PFSK-1 (cell line): ENCODE results near the gene SSX2IP.

Experiments
- FOXP2 ChIP-seq: optimal IDR thresholded peaks from 2 replicates; pipeline ENCODE3; 2011; ENCODE audit warnings: borderline replicate concordance, control low read depth, inconsistent platforms; ENCODE audit not compliant: insufficient read depth; ENCODE audit errors: extremely low read length, extremely low read depth
- POLR2AphosphoS5 ChIP-seq: IDR thresholded peaks from 2 replicates; pipeline ENCODE4 v1.6.1; 2012; ENCODE audit warnings: low read depth, mild to moderate bottlenecking, control low read depth, low read length, moderate library complexity
- REST ChIP-seq, 2 experiments: IDR thresholded peaks; 2 replicates each; pipeline versions ENCODE4 v1.6.1 to v1.8.0; 2011 to 2012; ENCODE audit warnings: low read depth in 2 of 2, low read length in 2 of 2, control low read depth in 1 of 2, inconsistent platforms in 1 of 2, mild to moderate bottlenecking in 1 of 2, moderate library complexity in 1 of 2; ENCODE audit not compliant: insufficient read depth in 1 of 2
- SIN3A ChIP-seq: IDR thresholded peaks from 2 replicates; pipeline ENCODE4 v1.6.1; 2012; ENCODE audit warnings: mild to moderate bottlenecking, low read length, moderate library complexity, borderline replicate concordance; ENCODE audit not compliant: insufficient read depth
- TAF1 ChIP-seq: IDR thresholded peaks from 2 replicates; pipeline ENCODE4 v1.6.1; 2012; ENCODE audit warnings: low read length, control low read depth, borderline replicate concordance; ENCODE audit not compliant: insufficient read depth

Gene SSX2IP

GRCh38 chr1:84736445-84736844 lies 46.2 kb upstream of the SSX2IP start:
- TF ChIP-seq POLR2AphosphoS5 (no peak), SIN3A (no peak), TAF1 (no peak), FOXP2 (no peak), REST (IDR thresholded peaks at IDR 0.05; ENCODE audit: insufficient read depth in 1 of 2, low read depth in 2 of 2, low read length in 2 of 2) (no peak)

DNA sequence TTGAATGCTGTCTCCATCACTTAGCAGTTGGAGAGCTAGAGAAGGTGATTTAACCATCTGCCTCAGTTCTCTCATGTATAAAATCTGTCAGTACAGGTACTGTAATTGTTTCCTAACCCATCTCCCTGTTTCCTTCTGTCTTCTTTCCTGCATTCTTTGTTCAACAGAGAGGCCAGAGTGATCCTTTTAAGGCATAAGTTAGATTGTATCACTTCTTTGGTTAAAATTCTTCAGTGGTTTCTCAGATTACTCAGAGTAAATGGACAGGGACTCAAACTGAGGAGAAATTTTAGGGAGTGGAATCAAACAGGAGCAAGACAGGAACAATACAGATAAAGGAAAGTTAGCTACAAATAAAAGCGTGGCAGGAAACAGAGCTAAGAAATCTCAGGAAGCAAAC lies 45.2 kb upstream of the SSX2IP start:
- TF ChIP-seq POLR2AphosphoS5 = no peak
- no peak for TF ChIP-seq TAF1
- no peak for TF ChIP-seq REST (IDR thresholded peaks at IDR 0.05; ENCODE audit: insufficient read depth in 1 of 2, low read depth in 2 of 2, low read length in 2 of 2)
- TF ChIP-seq SIN3A = no peak
- no peak for TF ChIP-seq FOXP2

DNA sequence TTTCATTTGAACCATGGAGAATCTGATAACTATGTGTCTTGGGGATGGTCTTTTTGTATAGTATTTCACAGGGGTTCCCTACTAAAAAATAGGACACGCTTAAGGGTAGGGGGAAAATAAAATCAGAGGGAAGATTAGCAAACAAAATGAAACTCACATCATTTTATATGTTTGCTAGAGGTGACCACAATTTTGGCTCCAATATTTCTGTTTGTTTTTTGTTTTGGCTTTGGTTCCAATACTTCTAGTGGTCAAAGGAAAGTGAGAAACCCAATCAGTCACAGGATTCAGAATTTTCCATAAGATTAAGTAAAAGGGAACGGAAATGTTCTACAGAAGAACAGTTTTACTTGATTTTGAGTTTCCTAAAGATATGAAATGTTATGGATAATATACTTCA lies 42.3 kb upstream of the SSX2IP start:
- TF ChIP-seq FOXP2 (no peak), REST (IDR thresholded peaks at IDR 0.05; ENCODE audit: insufficient read depth in 1 of 2, low read depth in 2 of 2, low read length in 2 of 2) (no peak), SIN3A (no peak), POLR2AphosphoS5 (no peak), TAF1 (no peak)

- TF ChIP-seq POLR2AphosphoS5 = no peak
- no peak for TF ChIP-seq REST (IDR thresholded peaks at IDR 0.05; ENCODE audit: insufficient read depth in 1 of 2, low read depth in 2 of 2, low read length in 2 of 2)
- TF ChIP-seq SIN3A = no peak
- no peak for TF ChIP-seq TAF1
- no peak for TF ChIP-seq FOXP2
These were observed 41.3 kb upstream of the SSX2IP start for GRCh38 chr1:84731519-84731918.
